Measurements from ENCODE around the gene ABHD8.

Gene ABHD8, protein sequence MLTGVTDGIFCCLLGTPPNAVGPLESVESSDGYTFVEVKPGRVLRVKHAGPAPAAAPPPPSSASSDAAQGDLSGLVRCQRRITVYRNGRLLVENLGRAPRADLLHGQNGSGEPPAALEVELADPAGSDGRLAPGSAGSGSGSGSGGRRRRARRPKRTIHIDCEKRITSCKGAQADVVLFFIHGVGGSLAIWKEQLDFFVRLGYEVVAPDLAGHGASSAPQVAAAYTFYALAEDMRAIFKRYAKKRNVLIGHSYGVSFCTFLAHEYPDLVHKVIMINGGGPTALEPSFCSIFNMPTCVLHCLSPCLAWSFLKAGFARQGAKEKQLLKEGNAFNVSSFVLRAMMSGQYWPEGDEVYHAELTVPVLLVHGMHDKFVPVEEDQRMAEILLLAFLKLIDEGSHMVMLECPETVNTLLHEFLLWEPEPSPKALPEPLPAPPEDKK
- total RNA-seq: 3.7 to 3.9 reads per million in 2 donors

- DNase-seq: peak; percentile 83 to 95 (median 90)
Measured at GRCh38 chr19:17303167-17303939, at the start of gene ABHD8. Gene ABHD8 (minus strand): TSS chr19:17303425. CDS start chr19:17301616, 1,809 bp downstream.

GRCh38 chr19:17352608-17353280 lies 49.5 kb upstream of the ABHD8 start:
- DNase-seq: no peak

- no peak for DNase-seq
Measured at GRCh38 chr19:17351815-17352435, 48.7 kb upstream of the ABHD8 start.

DNA sequence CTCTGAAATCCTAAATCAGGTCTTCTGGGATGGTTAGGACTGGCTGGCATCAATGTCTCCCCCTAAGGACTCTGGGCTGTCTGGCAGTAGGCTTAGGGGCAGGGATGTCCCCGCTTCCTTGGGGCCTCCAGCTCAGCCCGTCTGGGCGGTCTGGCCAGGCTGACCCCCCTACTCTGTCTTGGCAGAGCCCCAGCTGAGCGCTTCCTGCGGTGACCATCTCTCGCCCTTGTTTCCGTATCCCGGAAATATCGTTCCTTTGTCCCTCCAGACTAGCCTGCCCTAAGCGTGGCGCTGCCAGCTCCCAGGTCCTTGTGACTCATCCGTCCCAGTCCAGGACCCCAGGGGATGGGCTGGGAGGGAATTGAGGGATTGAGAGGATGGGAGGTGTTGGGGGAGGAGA lies 45.5 kb upstream of the ABHD8 start:
- DNase-seq: no peak

DNA sequence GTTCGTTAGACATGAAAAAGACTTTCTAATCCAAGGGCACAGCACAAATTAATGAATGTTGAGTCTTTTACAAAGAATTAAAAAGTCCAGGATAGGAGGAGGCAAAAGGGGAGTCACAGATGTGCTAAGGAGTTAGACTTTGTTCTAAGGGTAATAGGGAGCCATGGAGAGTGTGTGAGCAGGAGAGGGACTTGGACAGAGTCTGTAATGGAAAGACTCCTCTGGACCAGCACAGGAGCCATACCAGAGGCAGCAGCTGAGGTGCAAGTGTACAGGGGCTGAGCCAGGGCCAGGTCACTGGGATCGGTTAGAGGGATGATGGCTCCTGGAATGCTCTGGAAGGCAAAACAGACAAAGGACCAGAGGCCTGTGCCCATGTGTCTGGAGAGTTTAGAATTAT lies 44.7 kb upstream of the ABHD8 start:
- no peak for DNase-seq

DNA sequence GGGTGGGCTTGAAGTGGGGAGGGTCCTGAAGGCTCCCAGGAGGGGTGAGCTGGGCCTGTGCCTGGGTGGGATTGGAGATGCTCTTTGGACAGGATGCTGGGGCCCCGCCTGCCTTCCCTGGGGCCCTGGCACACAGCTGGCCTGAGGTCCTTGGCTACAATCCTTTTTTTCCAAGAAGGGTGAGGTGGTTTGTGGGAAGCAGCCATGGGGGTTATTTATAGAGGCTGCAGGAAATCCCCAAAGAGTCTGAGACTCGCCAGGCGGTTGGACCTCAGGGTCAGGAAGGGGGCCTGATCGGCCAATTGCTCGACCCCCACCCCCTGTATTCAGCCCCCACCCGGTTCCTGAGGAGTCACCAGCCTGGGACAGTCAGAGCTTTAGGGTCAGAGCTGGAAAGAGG lies 44.1 kb upstream of the ABHD8 start:
- DNase-seq: no peak

- DNase-seq: peak; percentile 48 to 73 (median 67)
Measured at GRCh38 chr19:17346109-17346671, 43.0 kb upstream of the ABHD8 start.

DNA sequence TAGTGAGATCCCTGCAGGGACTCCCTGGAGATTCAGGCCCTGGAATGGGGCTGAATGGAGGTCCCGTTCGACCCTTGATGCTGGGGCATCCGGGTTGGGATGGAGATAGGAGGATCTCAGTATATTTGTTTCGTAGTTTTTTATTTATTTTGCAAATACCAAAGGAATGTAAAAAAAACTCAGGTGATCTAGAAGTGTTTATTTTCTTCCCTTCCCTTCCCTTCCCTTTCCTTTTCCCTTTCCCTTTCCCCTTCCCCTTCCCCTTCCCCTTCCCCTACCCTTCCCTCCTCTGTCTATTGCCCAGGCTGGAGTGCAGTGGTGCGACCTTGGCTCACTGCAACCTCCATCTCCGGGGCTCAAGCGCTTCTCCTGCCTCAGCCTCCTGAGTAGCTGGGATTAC lies 38.6 kb upstream of the ABHD8 start:
- DNase-seq: no peak

- no peak for DNase-seq
Measured at GRCh38 chr19:17341386-17341785, 38.2 kb upstream of the ABHD8 start.

GRCh38 chr19:17340871-17341357 lies 37.7 kb upstream of the ABHD8 start:
- no peak for DNase-seq

GRCh38 chr19:17340302-17340870 lies 37.2 kb upstream of the ABHD8 start:
- DNase-seq: no peak

- DNase-seq: peak in 3 of 5 experiments; percentile 23 to 44 (median 34)
Measured at GRCh38 chr19:17339088-17339741, 36.0 kb upstream of the ABHD8 start.

DNA sequence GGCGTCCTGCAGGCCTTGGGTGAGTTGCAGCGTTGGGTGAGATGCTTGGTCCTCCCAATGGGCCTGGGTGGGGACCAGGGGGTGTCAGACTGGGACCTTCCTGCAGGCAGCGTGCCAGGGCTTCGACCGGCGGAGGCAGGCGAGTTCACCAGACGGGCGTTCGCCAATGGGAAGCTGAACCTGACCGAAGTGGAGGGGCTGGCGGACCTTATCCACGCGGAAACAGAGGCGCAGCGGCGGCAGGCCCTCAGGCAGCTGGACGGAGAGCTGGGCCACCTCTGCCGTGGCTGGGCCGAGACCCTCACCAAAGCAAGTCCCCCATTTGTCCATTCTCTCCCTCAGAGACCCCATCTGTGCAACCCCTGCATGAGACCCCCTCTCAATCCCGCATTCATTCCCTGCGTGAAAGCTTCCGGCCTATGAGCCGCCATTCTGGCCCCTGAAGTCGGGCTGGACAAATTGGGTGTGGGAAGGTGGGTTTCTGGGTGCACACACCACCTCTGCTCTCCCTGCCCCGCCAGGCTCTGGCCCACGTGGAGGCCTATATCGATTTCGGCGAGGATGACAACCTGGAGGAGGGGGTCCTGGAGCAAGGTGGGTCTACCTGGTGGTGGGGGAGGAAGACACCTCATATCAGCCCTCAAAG lies 35.3 kb upstream of the ABHD8 start:
- DNase-seq: no peak

GRCh38 chr19:17337675-17338432 lies 34.6 kb upstream of the ABHD8 start:
- peak in 3 of 5 experiments; percentile 11 to 67 (median 15) for DNase-seq

DNA sequence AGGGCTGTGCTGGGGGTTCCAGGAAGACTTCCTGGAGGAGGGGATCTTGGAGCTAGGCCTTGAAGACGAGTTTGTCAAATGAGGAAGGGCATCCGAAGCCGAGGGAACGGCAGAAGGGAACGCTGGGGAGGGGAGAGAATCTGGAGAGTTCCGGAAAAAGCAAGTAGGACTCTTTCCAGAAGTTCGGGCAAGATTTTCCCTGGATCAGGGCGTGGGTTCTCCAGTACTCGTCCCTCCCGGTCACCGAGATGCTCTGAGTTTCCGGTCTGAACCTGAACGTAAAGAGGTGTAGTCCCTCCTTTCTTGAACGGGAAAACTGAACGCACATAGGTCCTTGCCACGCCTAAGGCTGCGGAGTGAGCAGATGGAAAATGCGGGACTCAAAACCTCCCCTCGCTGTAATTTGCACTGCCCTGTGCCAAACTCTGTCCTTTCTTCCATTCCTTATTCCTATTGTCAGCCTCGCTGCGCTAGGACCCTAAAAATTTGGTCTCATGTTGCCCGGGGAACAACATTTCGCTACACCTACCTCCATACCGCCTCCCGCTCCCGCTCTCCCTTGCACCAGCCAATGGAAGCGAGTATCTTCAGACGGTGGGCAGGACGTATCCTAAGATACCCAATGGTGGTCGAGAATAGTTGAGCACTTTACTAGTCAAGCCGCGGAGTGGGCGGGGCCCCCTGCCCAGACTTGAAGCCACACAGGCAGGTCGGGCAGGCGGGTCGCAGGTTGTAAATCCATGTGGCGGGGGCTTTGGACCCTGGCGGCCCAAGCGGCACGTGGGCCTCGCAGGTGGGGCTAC lies 33.8 kb upstream of the ABHD8 start, which contains the start of gene GTPBP3:
Gene GTPBP3 (plus strand): TSS at position 682 of the 803 bp plus-strand sequence. CDS start 59 bp downstream, at position 741.
- DNase-seq: peak; percentile 92 to 99 (median 95)

- no peak for DNase-seq
Measured at GRCh38 chr19:17335575-17335974, 32.4 kb upstream of the ABHD8 start.

DNA sequence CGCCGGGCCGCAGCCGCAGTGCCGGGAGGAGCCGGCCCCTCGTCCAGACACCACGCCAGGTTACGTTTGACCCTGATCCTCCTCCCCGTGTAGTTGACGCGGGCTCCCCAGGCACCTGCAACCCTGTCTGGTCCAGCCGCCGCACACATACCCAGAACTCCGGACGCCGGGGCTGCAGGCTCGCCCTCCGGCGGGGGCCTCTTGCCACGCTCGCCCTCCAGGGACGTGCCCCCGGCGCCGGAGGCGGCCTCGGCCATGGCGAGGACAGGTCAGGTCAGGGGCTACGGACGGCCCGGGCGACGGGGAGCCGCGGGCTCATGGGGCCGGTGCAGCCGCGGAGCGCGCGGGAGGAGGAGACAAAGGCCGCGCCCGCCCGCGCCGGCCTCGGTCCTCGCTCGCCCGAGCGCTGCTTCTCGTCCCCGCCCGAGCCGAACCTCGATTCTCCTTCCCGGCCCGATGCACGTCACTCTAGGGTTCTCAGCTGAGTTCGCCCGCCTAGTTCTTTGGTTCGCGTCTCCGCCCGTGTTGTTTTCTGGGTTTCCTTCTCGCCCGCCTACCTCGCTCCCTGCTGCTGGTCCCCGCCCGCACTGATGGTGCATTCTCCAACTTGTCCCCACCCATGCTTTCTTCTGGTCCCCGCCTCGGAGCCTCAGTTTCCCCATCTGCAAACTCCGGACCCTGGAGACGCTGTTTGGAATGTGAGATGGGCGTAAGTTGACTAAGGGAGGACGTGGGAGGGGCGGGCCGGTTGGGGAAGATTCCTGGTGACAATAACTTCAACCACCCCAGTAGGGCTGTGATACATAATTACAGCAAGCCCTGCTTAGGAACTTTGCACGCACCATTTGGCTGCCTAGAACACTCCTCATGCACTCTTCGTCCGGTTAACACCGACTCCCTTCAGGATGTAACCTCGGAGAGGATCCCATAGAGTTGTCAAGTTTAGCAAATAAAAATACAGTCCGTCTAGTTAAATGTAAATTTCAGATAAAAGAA lies 31.5 kb upstream of the ABHD8 start, which contains the start of gene ANO8:
Gene ANO8 (minus strand): TSS at position 442 of the 996 bp plus-strand sequence. CDS start 185 bp downstream, at position 257.
- peak; percentile 82 to 98 (median 93) for DNase-seq
